RPMI7951 (cell line): ENCODE measurements around the gene TRIM45. TPM values are rescaled to one million over a fixed set of nuclear protein-coding genes. Genes with fewer than 3 reads are reported as not detected.

Experiments
- DNase-seq: peaks from one replicate; pipeline ENCODE4 v3.0.0-alpha.2; 2012; ENCODE audit warnings: low read depth
- total RNA-seq: library from RNA; depleted of rRNA; stranded (reverse); fragments of >200 nt; shearing (Covaris generic); gene quantifications from 2 replicates; pipeline ENCODE4 v1.2.3, GENCODE V29; 2014

TRIM45 gene
- total RNA-seq, 1 experiment from 2014 or later, result 3.6 TPM

DNA sequence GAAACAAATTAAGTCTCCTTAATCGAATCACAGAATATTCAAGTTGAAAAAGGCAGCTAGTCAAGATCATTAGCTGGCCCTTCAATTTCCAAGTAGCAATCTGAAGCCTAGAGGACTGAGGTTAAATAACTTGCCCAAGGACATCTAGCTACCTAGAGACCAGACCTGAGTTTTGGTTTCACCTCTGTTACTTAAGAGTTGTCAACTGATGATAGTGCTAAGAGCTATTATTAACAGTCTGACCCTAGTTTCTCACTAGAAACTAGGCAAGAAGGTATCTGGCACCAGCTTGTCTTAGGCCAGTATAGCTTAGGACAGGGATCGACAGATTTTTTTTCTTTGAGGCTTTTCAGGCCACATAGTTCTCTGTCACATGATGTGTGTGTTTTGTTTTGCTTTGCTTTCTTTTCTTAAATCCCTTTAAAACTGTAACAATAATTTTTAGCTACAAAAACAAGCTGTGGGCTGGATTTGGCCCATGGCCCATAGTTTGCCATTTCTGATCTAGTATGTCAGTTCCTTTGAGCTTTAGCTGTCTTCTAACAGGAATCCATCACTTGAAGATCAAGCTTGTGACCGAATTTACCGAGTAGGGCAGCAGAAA, 23.2 kb downstream of the TRIM45 start:
- DNase-seq, result no peak

DNA sequence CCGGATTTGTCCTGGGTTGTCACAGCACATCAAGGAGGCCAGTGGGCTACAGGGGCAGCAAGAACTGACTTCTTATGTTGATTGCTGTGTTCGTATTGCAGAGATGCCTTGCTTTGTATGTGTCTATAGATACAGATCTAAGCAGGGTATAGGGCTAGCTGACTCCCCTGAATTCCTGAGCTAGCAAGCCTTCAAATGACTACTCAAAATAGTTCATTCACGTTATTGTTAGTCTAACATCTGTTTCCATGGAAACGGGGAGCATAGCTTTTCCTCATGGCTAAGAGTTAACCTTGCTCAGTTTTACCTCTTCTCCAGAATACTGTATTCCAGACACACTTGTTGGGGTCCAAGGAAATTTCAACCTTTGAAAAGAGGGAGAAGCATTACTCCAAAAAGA, 24.1 kb downstream of the TRIM45 start:
- no peak for DNase-seq

DNA sequence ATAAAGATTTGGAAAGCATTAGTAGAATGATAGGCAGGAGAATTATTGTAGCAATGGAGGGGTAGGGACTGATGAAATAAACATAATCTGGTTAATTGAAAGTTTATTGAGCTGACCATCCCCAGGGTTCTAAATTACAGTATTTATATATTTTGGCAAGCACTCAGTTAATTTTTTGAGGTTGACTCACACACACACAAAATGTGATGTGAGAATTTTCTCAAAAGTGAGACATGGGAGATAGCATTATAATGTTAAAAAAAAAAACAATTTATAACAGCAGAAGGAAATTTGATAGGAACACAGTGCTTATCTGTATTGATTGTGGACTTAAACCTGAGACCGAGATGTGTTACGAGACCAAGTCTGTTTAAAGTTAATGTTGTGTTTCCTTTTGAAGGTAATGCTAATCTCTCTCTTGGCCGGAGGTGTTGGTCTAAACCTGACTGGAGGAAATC, 24.6 kb downstream of the TRIM45 start:
- no peak for DNase-seq

DNA sequence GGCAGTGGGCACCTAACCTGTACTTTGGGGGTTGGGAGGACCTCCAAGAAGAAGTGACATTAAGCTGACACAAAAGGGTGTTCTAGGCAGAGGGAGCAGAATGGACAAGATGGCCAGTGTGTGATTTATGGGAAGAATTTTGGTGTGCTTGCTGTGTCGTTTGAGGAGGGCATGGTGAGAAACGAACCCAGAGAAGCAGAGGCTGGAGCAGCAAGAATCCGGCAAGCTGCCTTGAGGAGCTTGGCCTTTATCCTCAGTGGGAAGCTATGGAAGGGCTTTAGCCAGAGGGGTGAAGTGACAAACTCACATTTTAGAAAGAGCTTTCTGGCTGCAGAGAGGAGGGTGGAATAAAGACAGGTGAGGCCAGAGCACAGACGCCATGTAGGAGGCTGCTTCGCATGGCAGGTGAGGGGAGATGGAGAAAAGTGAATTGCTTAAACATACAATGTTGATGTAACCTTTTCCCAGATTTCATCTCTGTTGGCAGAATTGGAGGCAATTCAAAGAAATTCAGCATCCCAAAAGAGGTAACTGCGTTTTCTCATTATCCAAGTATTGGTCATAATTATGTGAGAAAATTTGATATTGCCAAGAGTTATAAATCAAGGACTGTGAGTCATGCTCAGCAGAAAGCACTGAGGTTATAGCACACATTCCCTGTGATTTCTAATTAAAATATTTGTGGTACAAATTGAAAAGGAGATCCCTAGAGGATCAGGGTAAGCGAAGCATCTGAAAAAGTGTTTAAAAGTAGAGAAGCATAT, 26.5 kb downstream of the TRIM45 start:
- no peak for DNase-seq

DNA sequence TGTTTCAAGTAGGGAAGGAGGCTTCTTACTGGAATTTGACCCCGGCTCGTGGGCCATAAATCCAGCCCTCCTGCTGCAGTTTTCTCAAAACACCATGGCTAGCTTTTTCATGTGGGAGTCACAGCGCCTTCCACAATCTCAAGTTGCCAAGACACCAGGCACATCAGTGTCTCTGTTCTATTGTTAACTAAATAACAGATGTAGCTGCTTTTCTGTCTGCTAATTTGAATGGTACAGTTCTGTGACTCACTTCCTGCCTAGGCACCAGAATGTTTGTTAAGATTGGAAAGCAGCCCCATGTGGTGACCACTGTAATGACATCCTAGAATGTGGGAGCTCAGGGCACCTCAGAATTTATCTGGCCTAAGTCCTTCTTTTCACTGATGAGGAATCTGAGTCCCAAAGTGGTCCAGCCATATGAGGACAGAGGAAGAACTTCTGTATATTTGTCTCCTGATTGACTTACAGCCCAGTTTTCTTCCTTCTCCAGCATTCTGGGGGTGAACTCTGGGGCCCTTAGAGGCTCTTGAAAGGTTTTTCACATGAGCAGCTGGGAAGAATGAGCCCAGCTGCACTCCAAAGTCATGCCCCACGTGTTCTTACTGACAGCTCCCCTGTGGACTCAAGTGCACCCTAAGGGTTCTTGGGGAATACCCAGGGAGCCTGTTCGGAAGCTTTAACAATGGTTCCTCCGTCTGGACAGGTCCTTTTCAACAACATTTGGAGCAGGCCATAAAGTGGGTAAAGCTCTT, 27.5 kb downstream of the TRIM45 start:
- peak; percentile 70 for DNase-seq

DNA sequence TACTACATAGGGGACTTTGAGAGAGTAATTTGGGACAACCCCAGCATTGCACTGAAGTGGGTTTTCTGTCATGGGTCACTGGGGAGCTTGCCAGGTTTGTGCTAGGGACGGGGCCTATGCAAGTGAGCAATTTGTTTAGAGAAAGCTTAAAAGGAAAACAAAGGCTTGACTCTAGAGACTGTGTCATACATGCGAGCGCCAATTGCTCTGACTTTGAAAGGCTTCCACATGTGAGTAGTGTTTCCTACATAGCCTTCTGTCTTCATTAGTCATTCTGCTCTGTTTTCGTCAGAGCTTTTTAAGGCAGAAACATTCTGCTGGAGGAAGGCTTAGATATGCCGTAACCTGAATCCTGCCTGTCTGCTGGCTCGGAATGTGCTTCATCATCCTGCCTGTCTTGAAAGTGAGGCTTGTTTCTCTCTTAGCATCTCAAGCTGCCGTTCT, 28.4 kb downstream of the TRIM45 start:
- peak; percentile 83 for DNase-seq

DNA sequence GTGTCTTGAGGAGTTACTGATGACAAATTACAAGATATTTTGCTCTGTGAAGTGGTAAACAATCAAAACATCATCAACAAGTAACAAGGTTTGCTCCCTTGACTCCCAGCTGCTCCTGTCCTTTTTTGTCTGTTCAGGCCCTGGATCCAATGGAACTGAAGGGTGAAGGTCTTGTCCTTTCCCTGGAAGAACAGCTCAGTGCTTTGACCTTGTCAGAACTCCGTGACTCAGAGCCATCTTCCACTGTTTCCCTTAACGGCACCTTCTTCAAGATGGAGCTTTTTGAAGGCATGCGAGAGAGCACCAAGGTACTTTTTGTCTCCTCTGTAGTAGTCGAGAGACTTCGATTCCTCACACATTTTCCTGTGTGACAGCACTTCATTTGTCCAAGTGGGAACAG, 29.0 kb downstream of the TRIM45 start:
- DNase-seq, result no peak

DNA sequence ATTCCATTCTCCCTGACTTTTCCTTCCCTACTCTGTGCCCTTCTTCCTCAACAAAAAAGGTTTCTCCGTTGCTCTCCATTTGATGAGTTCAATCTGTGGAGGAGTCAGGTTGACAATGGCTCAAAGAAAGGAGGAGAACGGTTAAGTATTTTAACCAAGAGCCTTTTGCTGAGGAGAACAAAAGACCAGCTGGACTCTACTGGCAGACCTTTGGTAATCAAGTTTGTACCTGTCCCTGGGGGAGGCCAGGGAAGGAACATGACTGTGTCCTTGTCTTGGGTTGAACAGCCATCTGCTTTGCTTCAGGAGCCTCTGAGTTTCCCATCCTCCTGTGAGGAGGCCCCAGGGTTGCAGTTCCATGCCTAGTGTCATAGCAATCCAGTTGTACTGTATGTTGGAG, 31.6 kb downstream of the TRIM45 start:
- no peak for DNase-seq

DNA sequence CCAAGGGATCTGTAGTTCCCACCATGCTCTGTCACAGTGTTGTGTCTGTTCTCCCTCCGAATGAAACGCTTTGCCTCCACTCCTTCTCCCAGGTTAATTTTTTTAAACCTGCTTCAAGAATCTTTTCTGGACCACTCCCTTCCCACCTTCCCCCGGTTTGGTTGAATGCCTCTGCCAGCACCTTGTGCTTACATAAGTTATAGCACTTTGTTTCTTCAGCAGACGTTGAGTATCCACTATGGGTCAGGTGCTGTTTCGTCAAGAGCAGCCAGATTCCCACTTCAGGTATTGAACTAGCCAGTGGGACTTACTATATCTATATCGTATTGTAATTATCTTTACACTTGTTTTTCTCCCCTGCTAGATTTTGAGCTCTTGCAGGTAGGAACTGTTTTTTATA, 33.9 kb downstream of the TRIM45 start:
- DNase-seq, result no peak

DNA sequence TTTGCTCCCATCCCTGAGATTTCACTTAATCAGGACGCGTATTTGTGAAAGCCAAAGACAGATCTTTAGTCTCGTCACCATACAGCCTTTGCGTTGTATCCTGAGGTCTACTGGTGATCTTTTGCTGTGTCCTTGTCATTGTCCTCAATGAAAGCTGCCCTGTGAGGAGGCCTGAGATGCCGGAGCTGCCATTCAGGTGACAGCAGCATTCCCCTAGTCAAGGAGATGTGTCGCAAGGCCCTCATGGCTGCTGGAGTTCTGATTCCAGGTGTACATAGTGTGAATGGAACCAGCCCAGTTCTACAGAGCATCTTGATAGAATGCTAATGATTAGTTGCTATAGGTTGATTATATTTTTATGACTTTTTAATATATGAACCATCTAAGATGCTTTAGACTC, 37.3 kb downstream of the TRIM45 start:
- no peak for DNase-seq

DNA sequence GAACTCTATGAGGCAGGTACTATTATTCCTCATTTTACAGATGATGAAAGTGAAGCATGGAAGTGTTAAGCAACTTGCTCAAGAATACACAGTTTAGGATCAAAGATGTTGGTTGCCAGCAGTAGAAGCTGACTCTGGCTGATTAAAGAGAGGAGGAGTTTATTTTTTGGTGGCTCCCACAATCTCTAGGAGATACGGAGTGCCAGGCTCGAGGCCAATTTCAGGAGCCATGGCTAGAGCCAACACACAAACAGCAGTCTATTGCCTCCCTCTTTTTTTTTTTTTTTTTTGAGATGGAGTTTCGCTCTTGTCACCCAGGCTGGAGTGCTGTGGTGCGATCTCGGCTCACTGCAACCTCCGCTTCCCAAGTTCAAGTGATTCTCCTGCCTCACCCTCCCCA, 41.8 kb downstream of the TRIM45 start:
- no peak for DNase-seq

DNA sequence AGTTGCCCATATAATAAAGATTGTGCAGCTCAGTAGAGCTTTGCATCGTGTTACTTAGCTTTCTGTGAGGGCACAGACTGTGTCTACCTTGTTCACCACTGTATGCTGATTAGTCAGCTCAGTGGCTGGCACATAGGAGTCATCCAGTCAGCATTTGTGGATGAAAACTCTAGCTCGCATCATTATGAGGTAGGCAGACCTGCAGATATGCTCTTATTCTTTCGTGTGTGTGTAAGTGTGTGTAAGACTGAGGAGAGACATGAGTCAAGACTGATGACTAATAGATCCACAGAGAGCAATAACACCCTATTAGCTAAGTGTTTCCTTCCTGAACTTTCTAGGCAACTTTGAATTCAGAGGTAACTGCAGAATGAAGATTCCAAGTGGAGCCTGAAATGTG, 44.3 kb downstream of the TRIM45 start:
- DNase-seq, result peak; percentile 80

DNA sequence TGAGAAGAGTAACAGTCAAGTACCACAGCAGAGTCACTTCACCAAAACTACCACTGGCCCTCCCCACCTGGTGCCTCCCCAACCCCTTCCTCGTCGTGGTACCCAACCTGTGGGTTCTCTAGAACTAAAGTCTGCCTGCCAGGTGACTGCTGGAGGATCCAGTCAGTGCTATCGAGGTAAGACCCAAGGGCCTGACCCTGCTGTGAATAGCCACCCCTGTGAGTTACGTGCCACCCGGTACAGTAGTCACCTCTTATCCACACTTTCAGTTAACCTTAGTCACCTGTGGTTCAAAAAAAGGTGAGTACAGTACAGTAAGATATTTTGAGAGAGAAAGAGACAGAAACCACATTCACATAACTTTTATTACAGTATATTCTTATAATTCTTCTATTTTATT, 44.9 kb downstream of the TRIM45 start:
- DNase-seq, result no peak

DNA sequence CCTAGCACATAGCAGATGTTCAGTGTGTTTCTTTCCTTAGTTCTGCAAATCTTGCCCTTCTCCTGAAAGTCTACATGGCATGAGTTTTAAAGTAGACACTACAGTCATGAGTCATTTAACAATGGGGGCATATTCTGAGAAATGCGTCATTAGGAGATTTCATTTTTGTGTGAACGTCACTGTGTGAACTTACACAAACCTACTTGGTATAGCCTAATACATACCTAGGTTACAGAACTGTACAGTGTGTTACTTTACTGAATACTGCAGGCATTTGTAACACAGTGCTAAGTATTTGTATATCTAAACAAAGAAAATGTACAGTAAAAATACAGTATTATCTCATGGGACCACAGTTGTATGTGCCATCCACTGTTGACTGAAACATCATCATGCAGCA, 51.4 kb downstream of the TRIM45 start:
- peak; percentile 16 for DNase-seq

DNA sequence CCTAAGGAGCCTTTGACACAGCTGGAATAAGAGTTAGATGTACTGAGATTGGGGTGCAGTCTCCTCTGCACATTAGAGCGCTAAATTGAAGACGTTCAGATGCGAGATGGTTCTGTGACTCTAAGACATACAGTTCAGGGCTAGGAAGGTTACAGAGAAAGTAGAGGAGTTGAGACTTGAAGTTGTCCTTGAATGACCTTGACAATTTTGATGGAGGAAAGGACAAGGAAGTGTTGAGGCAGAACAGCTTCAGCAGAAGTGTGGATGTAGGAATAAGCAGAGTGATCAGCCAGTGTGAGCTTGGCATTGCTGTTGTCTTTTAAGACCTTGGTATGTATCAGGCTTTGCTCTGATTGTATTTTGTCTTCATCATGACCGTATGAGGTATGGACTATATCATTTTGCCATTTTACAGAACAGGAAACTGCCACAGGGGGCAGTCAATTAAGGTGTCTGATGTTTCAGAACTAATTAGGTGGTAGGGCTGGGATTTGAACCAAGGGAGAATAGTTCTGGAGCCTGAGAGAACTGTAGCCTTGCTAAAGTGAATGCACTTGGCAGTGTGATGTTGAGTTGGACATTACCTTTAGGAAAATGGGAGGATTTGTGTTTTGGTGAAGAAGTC, 52.2 kb downstream of the TRIM45 start:
- no peak for DNase-seq

DNA sequence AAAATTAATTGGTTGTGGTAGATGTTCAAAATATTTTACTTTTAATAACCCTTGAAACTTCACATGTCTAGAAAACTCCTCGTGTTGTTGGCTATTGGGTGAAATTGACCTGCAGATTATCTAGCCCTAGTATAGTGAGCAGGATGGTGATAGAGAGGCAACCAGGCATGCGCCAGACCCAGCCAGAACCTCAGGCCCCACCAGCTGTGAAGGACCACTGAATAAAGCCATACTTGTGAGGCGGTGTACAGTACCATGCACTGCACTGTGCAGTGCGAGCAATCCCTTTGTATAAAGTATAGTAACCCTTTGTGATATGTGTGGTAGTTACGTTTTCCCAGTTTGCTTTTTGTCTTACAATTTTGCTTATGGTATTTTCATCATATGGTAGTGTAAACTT, 53.0 kb downstream of the TRIM45 start:
- DNase-seq, result no peak

DNA sequence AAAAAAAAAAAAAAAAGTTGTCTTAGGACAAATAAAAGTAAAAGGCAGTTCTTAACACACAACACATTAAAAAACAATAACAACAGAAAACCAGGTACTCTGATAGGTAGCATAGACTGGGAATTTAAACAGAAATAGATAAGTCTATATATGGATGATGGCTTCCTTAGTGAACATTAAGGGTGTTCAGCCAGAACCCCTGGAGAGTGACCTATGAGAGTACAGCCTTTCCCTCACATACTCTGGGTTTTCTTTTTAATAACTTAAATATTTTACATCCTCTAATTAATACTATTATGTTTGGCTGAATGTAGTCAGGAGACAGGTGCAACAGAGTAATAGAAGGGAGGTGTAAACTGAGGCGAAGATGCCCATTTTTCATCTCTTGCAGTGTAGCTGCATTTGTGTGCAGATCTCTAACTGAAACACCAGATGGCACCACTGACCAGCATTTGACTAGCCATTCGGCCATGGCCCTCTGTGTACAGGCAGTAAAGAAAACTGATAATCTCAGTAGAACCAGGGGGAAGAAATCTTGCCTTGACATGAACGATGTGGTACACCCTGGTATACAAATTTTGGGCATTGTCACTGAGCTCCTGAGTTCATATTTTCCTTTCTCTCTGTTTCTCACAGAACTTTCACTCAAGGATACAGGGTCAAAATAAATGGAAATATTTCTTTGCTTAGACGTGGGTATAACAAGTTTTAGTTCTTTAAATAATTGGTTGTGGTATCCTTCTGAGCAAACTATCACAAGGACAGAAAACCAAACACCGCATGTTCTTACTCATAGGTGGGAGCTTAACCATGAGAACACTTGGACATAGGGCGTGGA, 53.8 kb downstream of the TRIM45 start:
- DNase-seq, result peak; percentile 53

DNA sequence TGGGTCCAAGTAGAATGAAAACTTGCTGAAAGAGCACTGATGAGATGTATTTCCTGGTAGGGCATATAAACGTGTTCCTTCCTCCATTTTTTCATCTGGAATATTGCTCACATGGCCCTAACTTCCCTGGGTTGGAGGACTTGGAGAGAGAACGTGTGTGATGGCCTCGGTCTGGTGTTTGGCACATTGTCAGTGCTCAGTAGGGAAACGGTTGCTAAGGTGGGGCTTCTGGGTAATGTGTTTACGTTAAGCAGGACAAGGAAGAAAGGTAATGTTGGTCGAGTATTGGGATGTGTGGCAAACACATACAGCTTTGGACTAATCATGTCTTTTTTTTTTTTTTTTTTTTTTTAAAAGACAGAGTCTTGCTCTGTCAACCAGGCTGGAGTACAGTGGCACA, 55.2 kb downstream of the TRIM45 start:
- DNase-seq, result no peak

DNA sequence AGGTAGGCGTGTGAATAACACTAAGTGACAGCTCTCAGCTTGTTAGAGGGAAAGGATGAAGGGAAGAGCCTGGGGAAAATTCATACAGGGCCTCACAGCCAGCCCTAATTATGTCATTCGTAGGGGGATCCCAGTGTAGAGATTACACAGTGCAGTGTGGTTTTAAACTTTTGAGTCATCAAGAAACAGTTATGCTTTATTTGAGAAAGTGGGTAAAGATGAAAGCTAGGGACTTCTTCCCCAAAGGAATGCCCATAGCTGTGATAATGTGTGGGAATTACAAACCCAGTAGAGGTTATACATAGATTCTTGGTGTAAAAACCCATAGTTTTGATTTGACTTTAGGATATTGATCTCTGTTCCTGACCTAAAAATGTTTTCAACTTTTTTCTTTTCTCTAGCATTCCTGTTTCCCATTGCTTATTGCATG, 59.5 kb downstream of the TRIM45 start:
- DNase-seq, result peak; percentile 82
